Glutamatergic neuron (in vitro differentiated cells): ENCODE results near the gene MRPL50. TPM values are rescaled to one million over a fixed set of nuclear protein-coding genes. Genes with fewer than 3 reads are reported as not detected.

Experiments used
- DNase-seq: peaks from one replicate; pipeline ENCODE4 v3.0.0; 2022
- H3K27ac Mint-ChIP-seq: one replicate; pipeline ENCODE4 v1.8.0; 2020; ENCODE audit warnings: mild to moderate bottlenecking, mixed read lengths, inconsistent platforms; ENCODE audit not compliant: unreplicated experiment
- H3K27me3 Mint-ChIP-seq: one replicate; pipeline ENCODE4 v1.8.0; 2020; ENCODE audit warnings: mild to moderate bottlenecking, moderate library complexity, mixed read lengths, inconsistent platforms; ENCODE audit not compliant: unreplicated experiment
- H3K36me3 Mint-ChIP-seq: one replicate; pipeline ENCODE4 v1.8.0; 2020; ENCODE audit warnings: mild to moderate bottlenecking, mixed read lengths, inconsistent platforms; ENCODE audit not compliant: unreplicated experiment
- H3K4me1 Mint-ChIP-seq: one replicate; pipeline ENCODE4 v1.8.0; 2020; ENCODE audit warnings: mild to moderate bottlenecking, low read depth, mixed read lengths, inconsistent platforms; ENCODE audit not compliant: unreplicated experiment
- H3K4me3 Mint-ChIP-seq: one replicate; pipeline ENCODE4 v1.8.0; 2020; ENCODE audit warnings: mild to moderate bottlenecking, mixed read lengths, inconsistent platforms; ENCODE audit not compliant: unreplicated experiment
- H3K9me3 Mint-ChIP-seq: one replicate; pipeline ENCODE4 v1.8.0; 2020; ENCODE audit warnings: mild to moderate bottlenecking, moderate library complexity, mixed read lengths, inconsistent platforms; ENCODE audit not compliant: unreplicated experiment
- total RNA-seq: library from RNA; stranded (reverse); fragmentation: NEBNext Ultra II Directional; extraction: Animal tissue kit (Norgen Biotek cat#: 25700); gene quantifications from one replicate; pipeline ENCODE4 v1.2.1, GENCODE V29; 2021; ENCODE audit not compliant: unreplicated experiment
- TF ChIP-seq, protein P1 (sequence below): fragments of 200-600 bp; sonication (generic); IDR thresholded peaks from one replicate; pipeline ENCODE4 v1.5.0; 2021; ENCODE audit not compliant: partially characterized antibody, unreplicated experiment

MRPL50 gene
- total RNA-seq, 1 donor from 2014 or later: 15.4 TPM

DNA sequence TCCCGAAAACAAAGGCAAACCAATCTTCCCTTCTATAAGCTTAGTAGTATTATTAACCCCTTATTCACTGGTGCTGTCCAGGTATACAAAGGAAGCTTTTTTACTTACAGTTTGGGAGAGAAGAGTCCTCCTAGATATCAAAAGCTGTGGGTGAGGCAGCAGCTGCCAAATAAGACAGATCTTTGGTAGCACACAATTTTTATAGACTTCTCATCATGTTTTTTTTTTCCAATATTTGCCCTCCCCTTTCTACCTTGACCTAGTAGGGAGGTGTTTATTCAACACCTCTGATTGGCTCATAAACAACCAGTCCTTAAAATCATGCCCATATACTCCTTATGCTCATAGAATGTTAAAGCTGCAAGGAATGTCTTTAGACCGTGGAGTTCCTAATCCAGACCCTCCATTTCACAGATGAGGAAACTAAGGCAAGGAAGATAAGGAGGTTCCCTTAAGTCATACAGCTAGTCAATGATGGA, 37.2 kb upstream of the MRPL50 start, which contains the start of gene ALDOB:
Gene ALDOB (minus strand): TSS at position 174 of the 479 bp plus-strand sequence. CDS start 4,887 bp downstream, outside the sequence.
- H3K4me1 Mint-ChIP-seq: no peaks in the 10 kb centered on the region
- no peaks in the 10 kb centered on the region for H3K9me3 Mint-ChIP-seq
- TF ChIP-seq, protein P1, sequence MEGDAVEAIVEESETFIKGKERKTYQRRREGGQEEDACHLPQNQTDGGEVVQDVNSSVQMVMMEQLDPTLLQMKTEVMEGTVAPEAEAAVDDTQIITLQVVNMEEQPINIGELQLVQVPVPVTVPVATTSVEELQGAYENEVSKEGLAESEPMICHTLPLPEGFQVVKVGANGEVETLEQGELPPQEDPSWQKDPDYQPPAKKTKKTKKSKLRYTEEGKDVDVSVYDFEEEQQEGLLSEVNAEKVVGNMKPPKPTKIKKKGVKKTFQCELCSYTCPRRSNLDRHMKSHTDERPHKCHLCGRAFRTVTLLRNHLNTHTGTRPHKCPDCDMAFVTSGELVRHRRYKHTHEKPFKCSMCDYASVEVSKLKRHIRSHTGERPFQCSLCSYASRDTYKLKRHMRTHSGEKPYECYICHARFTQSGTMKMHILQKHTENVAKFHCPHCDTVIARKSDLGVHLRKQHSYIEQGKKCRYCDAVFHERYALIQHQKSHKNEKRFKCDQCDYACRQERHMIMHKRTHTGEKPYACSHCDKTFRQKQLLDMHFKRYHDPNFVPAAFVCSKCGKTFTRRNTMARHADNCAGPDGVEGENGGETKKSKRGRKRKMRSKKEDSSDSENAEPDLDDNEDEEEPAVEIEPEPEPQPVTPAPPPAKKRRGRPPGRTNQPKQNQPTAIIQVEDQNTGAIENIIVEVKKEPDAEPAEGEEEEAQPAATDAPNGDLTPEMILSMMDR: no peak
- no peak within 1 kb of the TSS for H3K27ac Mint-ChIP-seq
- H3K4me3 Mint-ChIP-seq: no peak within 1 kb of the TSS
- no peaks in the 10 kb centered on the region for H3K36me3 Mint-ChIP-seq
- no peaks in the 10 kb centered on the region for H3K27me3 Mint-ChIP-seq
- no peak for DNase-seq

DNA sequence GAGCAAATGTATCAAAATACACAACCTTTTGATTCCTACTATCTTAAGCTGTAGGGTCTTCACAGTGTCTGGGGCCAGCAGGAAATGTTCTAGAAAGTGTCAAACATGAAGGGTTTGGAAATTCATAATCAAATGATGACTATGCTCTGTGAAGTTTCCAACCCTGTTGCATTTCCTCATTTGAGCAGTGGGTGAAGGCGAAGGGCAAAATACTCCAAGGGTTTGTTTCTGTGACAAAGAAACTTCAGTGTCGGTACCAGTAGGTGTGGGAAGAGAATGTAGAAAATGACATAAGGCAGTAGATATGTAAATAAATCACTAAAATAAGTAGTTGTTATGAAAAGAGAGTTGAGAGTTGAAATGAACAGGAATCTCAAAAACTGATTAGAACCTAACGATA, 36.6 kb upstream of the MRPL50 start:
- TF ChIP-seq, protein P1: no peak
- DNase-seq: no peak
- no peak overlapping the region for H3K27ac Mint-ChIP-seq
- H3K27me3 Mint-ChIP-seq: no peaks in the 10 kb centered on the region
- H3K4me1 Mint-ChIP-seq: no peaks in the 10 kb centered on the region
- no peaks in the 10 kb centered on the region for H3K36me3 Mint-ChIP-seq
- H3K9me3 Mint-ChIP-seq: no peaks in the 10 kb centered on the region
- no peak overlapping the region for H3K4me3 Mint-ChIP-seq

GRCh38 chr9:101433229-101433628, 34.8 kb upstream of the MRPL50 start:
- no peaks in the 10 kb centered on the region for H3K36me3 Mint-ChIP-seq
- no peak overlapping the region for H3K4me3 Mint-ChIP-seq
- TF ChIP-seq, protein P1: no peak
- no peak overlapping the region for H3K27ac Mint-ChIP-seq
- H3K27me3 Mint-ChIP-seq: no peaks in the 10 kb centered on the region
- no peak for DNase-seq
- no peaks in the 10 kb centered on the region for H3K9me3 Mint-ChIP-seq
- no peaks in the 10 kb centered on the region for H3K4me1 Mint-ChIP-seq

DNA sequence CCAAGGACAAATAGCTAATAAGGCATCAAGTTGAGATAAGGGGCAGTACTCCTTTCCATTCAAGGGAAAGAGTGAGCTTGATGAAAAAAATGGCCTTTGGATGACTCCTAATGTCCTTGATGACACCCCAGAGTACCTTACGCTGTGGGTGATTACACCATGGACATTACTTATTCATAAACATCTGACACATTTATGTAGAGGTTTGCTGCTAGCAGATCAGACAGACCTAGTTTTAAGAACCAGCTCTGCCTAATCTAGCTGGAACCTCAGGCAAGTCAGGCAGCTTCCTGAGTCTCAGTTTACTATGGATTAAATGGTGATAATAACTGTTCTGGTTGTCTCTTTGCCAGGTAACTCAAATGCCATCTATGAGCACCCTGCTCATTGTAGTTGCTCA, 34.3 kb upstream of the MRPL50 start:
- Mint-ChIP-seq H3K9me3 (no peaks in the 10 kb centered on the region), H3K27ac (no peak overlapping the region), H3K4me3 (no peak overlapping the region), H3K4me1 (no peaks in the 10 kb centered on the region), H3K27me3 (no peaks in the 10 kb centered on the region), H3K36me3 (no peaks in the 10 kb centered on the region)
- DNase-seq: no peak
- TF ChIP-seq, protein P1: no peak

DNA sequence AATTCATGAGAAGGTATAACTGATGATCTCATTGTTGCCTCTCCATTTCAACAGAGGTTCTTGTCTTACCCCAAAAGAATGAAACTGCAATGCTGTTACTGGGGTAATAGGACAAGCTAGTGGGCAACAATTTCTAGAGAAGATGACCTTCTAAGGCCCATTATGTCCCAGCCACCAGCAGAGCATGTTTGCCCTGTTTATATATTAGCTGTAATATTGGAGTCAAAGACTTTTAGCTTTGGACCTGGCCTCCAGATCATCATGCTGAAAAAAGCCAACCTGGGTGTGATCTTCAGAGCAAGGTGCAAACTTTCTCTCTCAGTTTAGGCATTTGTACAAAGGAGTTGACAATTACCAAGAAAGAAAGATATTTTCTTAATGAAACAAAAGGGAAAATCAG, 33.8 kb upstream of the MRPL50 start:
- no peak overlapping the region for H3K4me3 Mint-ChIP-seq
- no peaks in the 10 kb centered on the region for H3K4me1 Mint-ChIP-seq
- TF ChIP-seq, protein P1: no peak
- H3K27ac Mint-ChIP-seq: no peak overlapping the region
- H3K36me3 Mint-ChIP-seq: no peaks in the 10 kb centered on the region
- no peak for DNase-seq
- no peaks in the 10 kb centered on the region for H3K9me3 Mint-ChIP-seq
- no peaks in the 10 kb centered on the region for H3K27me3 Mint-ChIP-seq
